KMS-11 (cell line): ENCODE measurements around the gene MACROD1.
"Not testable (repeated sequence)": the region's sequence is repeated elsewhere in the genome, so short reads cannot be mapped to it uniquely, and the experiment has no call there.

ENCODE experiments used
- H2AFZ ChIP-seq: fragments of 200-600 bp; sonication (generic); 2 replicates; pipeline ENCODE4 v1.6.1; 2016; ENCODE audit warnings: antibody characterized with exemption, mixed run types, low read depth
- H3K27ac ChIP-seq: fragments of 200-600 bp; sonication (generic); 2 replicates; pipeline ENCODE4 v1.6.1; 2016; ENCODE audit warnings: mild to moderate bottlenecking, mixed run types
- H3K27me3 ChIP-seq: fragments of 200-600 bp; sonication (generic); 2 replicates; pipeline ENCODE4 v1.6.1; 2017; ENCODE audit warnings: mild to moderate bottlenecking, low read depth, mixed run types, moderate library complexity; ENCODE audit not compliant: insufficient read depth
- H3K36me3 ChIP-seq: fragments of 200-600 bp; sonication (generic); 2 replicates; pipeline ENCODE4 v1.6.1; 2017; ENCODE audit warnings: mild to moderate bottlenecking, mixed run types; ENCODE audit not compliant: insufficient read depth
- H3K4me1 ChIP-seq: fragments of 200-600 bp; sonication (generic); 2 replicates; pipeline ENCODE4 v1.6.1; 2016; ENCODE audit warnings: mild to moderate bottlenecking, low read depth, mixed run types; ENCODE audit not compliant: poor library complexity, severe bottlenecking
- H3K4me2 ChIP-seq: fragments of 200-600 bp; sonication (generic); 2 replicates; pipeline ENCODE4 v1.7.0; 2016; ENCODE audit warnings: mild to moderate bottlenecking, mixed run types
- H3K4me3 ChIP-seq: fragments of 200-600 bp; sonication (generic); IDR thresholded peaks from 2 replicates; pipeline ENCODE4 v1.6.1; 2017; ENCODE audit warnings: low read depth, low read length, mixed read lengths; ENCODE audit not compliant: insufficient read depth
- H3K79me2 ChIP-seq: fragments of 200-600 bp; sonication (generic); 2 replicates; pipeline ENCODE4 v1.6.1; 2016; ENCODE audit warnings: low read depth, mixed run types; ENCODE audit not compliant: insufficient read depth
- H3K9ac ChIP-seq: fragments of 200-600 bp; sonication (generic); 2 replicates; pipeline ENCODE4 v1.6.1; 2016; ENCODE audit warnings: mild to moderate bottlenecking, mixed run types
- H4K20me1 ChIP-seq: fragments of 200-600 bp; sonication (generic); 2 replicates; pipeline ENCODE4 v1.6.1; 2016; ENCODE audit warnings: mild to moderate bottlenecking, mixed run types; ENCODE audit not compliant: insufficient read depth
- CTCF ChIP-seq: fragments of 200-600 bp; sonication (generic); conservative IDR thresholded peaks from 2 replicates; pipeline ENCODE4 v1.6.1; 2017; ENCODE audit warnings: low read depth, mild to moderate bottlenecking, antibody characterized with exemption, low read length, moderate library complexity, mixed read lengths

MACROD1 gene

GRCh38 chr11:64049509-64049908 lies 116.4 kb downstream of the MACROD1 start:
- no peak overlapping the region for H3K27ac ChIP-seq
- H3K79me2 ChIP-seq = no peaks in the 10 kb centered on the region
- H3K4me2 ChIP-seq = no peak overlapping the region
- H3K4me3 ChIP-seq = no peak overlapping the region
- H3K9ac ChIP-seq = no peak overlapping the region
- no peaks in the 10 kb centered on the region for H3K4me1 ChIP-seq
- H3K36me3 ChIP-seq = no peaks in the 10 kb centered on the region
- no peak for TF ChIP-seq CTCF
- no peaks in the 10 kb centered on the region for H4K20me1 ChIP-seq
- no peaks in the 10 kb centered on the region for H3K27me3 ChIP-seq
- no peak overlapping the region for H2AFZ ChIP-seq

- Histone ChIP-seq H4K20me1 (no peaks in the 10 kb centered on the region), H3K4me3 (no peak overlapping the region), H3K4me1 (no peaks in the 10 kb centered on the region), H3K27me3 (no peaks in the 10 kb centered on the region), H3K4me2 (no peak overlapping the region), H3K9ac (no peak overlapping the region), H3K79me2 (no peaks in the 10 kb centered on the region), H3K27ac (no peak overlapping the region), H2AFZ (no peak overlapping the region), H3K36me3 (no peaks in the 10 kb centered on the region)
- no peak for TF ChIP-seq CTCF
Measured at GRCh38 chr11:64048042-64048854, 117.7 kb downstream of the MACROD1 start.

GRCh38 chr11:64047373-64047772 lies 118.5 kb downstream of the MACROD1 start:
- not testable (repeated sequence) for H2AFZ ChIP-seq, H3K9ac ChIP-seq, H3K36me3 ChIP-seq, H3K79me2 ChIP-seq, H3K4me2 ChIP-seq, H3K27me3 ChIP-seq, H3K4me3 ChIP-seq, H3K27ac ChIP-seq, H4K20me1 ChIP-seq, H3K4me1 ChIP-seq

GRCh38 chr11:64045700-64046099 lies 120.2 kb downstream of the MACROD1 start:
- TF ChIP-seq CTCF = no peak
- H2AFZ ChIP-seq = no peak overlapping the region
- no peaks in the 10 kb centered on the region for H3K27me3 ChIP-seq
- H4K20me1 ChIP-seq = no peaks in the 10 kb centered on the region
- no peaks in the 10 kb centered on the region for H3K4me1 ChIP-seq
- H3K4me2 ChIP-seq = no peak overlapping the region
- no peak overlapping the region for H3K27ac ChIP-seq
- H3K4me3 ChIP-seq = no peak overlapping the region
- no peak overlapping the region for H3K9ac ChIP-seq
- no peaks in the 10 kb centered on the region for H3K79me2 ChIP-seq
- no peaks in the 10 kb centered on the region for H3K36me3 ChIP-seq

- Histone ChIP-seq H3K27me3 (no peaks in the 10 kb centered on the region), H3K27ac (no peak overlapping the region), H3K4me1 (no peaks in the 10 kb centered on the region), H3K9ac (no peak overlapping the region), H3K79me2 (no peaks in the 10 kb centered on the region), H2AFZ (no peak overlapping the region), H3K36me3 (no peaks in the 10 kb centered on the region), H3K4me3 (no peak overlapping the region), H3K4me2 (no peak overlapping the region), H4K20me1 (no peaks in the 10 kb centered on the region)
- TF ChIP-seq CTCF = no peak
Measured at GRCh38 chr11:64044730-64045393, 121.1 kb downstream of the MACROD1 start.
